IMR-90 (cell line): ENCODE data around the gene C1QTNF3. TPM values are rescaled to one million over a fixed set of nuclear protein-coding genes. Genes with fewer than 3 reads are reported as not detected.

Source experiments
- ATAC-seq: fragments of 200-7000 bp; cut with Tn5 transposase; 2 replicates; pipeline ENCODE4 v1.9.1; 2020; ENCODE audit warnings: low read depth, mild to moderate bottlenecking, moderate library complexity
- BruUV-seq: library from RNA; stranded (reverse); fragments of 400-500 nt; replicated peaks from 2 replicates; lab custom pipeline; 2021; lab: Mats Ljungman, UMichigan
- CTCF ChIA-PET: fragments of 300-600 bp; formaldehyde crosslinking; extraction: SDS; loops from one replicate; lab custom pipeline; 2021; ENCODE audit warnings: antibody characterized with exemption; lab: Yijun Ruan, JAX
- POLR2A ChIA-PET: fragments of 300-600 bp; sonication (Branson Sonifier 250); formaldehyde crosslinking; loops from one replicate; lab custom pipeline; 2022; ENCODE audit warnings: antibody characterized with exemption; ENCODE audit not compliant: unreplicated experiment; lab: Charles Lee
- DNase-seq: peaks from one replicate; pipeline ENCODE4 v3.0.0; 2013
- H2AFZ ChIP-seq: replicated peaks from 2 replicates; pipeline ENCODE3; 2013; ENCODE audit warnings: low read length, mild to moderate bottlenecking; ENCODE audit not compliant: poor library complexity
- H2AK5ac ChIP-seq: 2 replicates; pipeline ENCODE4 v1.6.1; 2013; ENCODE audit warnings: low read depth, low read length, inconsistent platforms
- H2AK9ac ChIP-seq: replicated peaks from 2 replicates; pipeline ENCODE3; 2013; ENCODE audit warnings: mild to moderate bottlenecking, low read depth, low read length, moderate library complexity; ENCODE audit not compliant: poor library complexity
- H2BK120ac ChIP-seq: 2 replicates; pipeline ENCODE4 v1.6.1; 2013; ENCODE audit warnings: low read depth, low read length, inconsistent platforms
- H2BK15ac ChIP-seq: 3 replicates; pipeline ENCODE4 v1.6.1; 2013; ENCODE audit warnings: low read depth, low read length, inconsistent platforms
- H2BK20ac ChIP-seq: 2 replicates; pipeline ENCODE4 v1.6.1; 2013; ENCODE audit warnings: low read depth, mild to moderate bottlenecking, inconsistent platforms, low read length, moderate library complexity
- H2BK5ac ChIP-seq: 2 replicates; pipeline ENCODE4 v1.6.1; 2013; ENCODE audit warnings: mild to moderate bottlenecking, low read depth, low read length, inconsistent platforms; ENCODE audit not compliant: poor library complexity, severe bottlenecking
- H3K14ac ChIP-seq: replicated peaks from 2 replicates; pipeline ENCODE4 v1.6.1; 2013; ENCODE audit warnings: low read depth, low read length, inconsistent platforms
- H3K18ac ChIP-seq: 2 replicates; pipeline ENCODE4 v1.6.1; 2013; ENCODE audit warnings: low read depth, low read length, control low read depth
- H3K23ac ChIP-seq: 2 replicates; pipeline ENCODE4 v1.6.1; 2013; ENCODE audit warnings: low read depth, low read length, inconsistent platforms
- H3K27ac ChIP-seq: 2 replicates; pipeline ENCODE4 v1.5.1; 2013; ENCODE audit warnings: mild to moderate bottlenecking, control low read depth, low read length; ENCODE audit not compliant: insufficient read depth
- H3K27me3 ChIP-seq: 2 replicates; pipeline ENCODE4 v1.6.1; 2013; ENCODE audit warnings: low read length; ENCODE audit not compliant: control insufficient read depth, insufficient read depth
- H3K36me3 ChIP-seq: 2 replicates; pipeline ENCODE4 v1.6.1; 2013; ENCODE audit warnings: low read length, mixed read lengths; ENCODE audit not compliant: control insufficient read depth, insufficient read depth
- H3K4ac ChIP-seq: 2 replicates; pipeline ENCODE4 v1.6.1; 2013; ENCODE audit warnings: low read depth, low read length, inconsistent platforms
- H3K4me1 ChIP-seq: 2 replicates; pipeline ENCODE4 v1.6.1; 2013; ENCODE audit warnings: low read length, mixed read lengths; ENCODE audit not compliant: control insufficient read depth, insufficient read depth
- H3K4me2 ChIP-seq: 2 replicates; pipeline ENCODE4 v1.6.1; 2013; ENCODE audit warnings: low read depth, mild to moderate bottlenecking, control low read depth, low read length, moderate library complexity
- H3K4me3 ChIP-seq: 2 replicates; pipeline ENCODE4 v1.5.1; 2013; ENCODE audit warnings: low read depth, mild to moderate bottlenecking, control low read depth, low read length, moderate library complexity; ENCODE audit not compliant: insufficient read depth
- H3K56ac ChIP-seq: 2 replicates; pipeline ENCODE4 v1.6.1; 2013; ENCODE audit warnings: low read length, inconsistent platforms; ENCODE audit not compliant: insufficient read depth; ENCODE audit errors: extremely low read depth
- H3K79me1 ChIP-seq, 2 experiments: 2 replicates each; pipeline ENCODE4 v1.6.1; 2013; ENCODE audit warnings: low read length in 2 of 2, inconsistent platforms in 1 of 2, low read depth in 1 of 2
- H3K9ac ChIP-seq: 2 replicates; pipeline ENCODE4 v1.6.1; 2013; ENCODE audit warnings: low read depth, low read length, control low read depth
- H3K9me1 ChIP-seq: 2 replicates; pipeline ENCODE4 v1.6.1; 2013; ENCODE audit warnings: low read length, inconsistent platforms; ENCODE audit not compliant: insufficient read depth
- H3K9me3 ChIP-seq: 2 replicates; pipeline ENCODE4 v1.6.1; 2013; ENCODE audit warnings: low read length; ENCODE audit not compliant: control insufficient read depth, insufficient read depth
- H4K20me1 ChIP-seq: 2 replicates; pipeline ENCODE4 v1.6.1; 2013; ENCODE audit warnings: low read length, inconsistent platforms; ENCODE audit not compliant: insufficient read depth
- H4K5ac ChIP-seq: 2 replicates; pipeline ENCODE4 v1.6.1; 2013; ENCODE audit warnings: mild to moderate bottlenecking, low read depth, low read length, control low read depth
- H4K8ac ChIP-seq, 2 experiments: 2 replicates each; pipeline ENCODE4 v1.6.1; 2013; ENCODE audit warnings: low read depth in 2 of 2, low read length in 2 of 2, control low read depth in 1 of 2, inconsistent platforms in 1 of 2
- H4K91ac ChIP-seq: 2 replicates; pipeline ENCODE4 v1.6.1; 2013; ENCODE audit warnings: low read depth, low read length, inconsistent platforms; ENCODE audit not compliant: insufficient read depth
- CHD1 ChIP-seq: IDR thresholded peaks from 2 replicates; pipeline ENCODE4 v1.6.1; 2012; ENCODE audit warnings: low read depth, low read length, improper control_type of control experiment
- MAFK ChIP-seq: IDR thresholded peaks from 2 replicates; pipeline ENCODE4 v1.6.1; 2012; ENCODE audit warnings: low read depth, low read length, improper control_type of control experiment
- RFX5 ChIP-seq: IDR thresholded peaks from 2 replicates; pipeline ENCODE4 v1.8.0; 2012; ENCODE audit warnings: low read depth, mild to moderate bottlenecking, low read length, moderate library complexity
- WGBS, 2 experiments: methylation state at CpG; one replicate each; pipeline versions ENCODE4 v1.1.5 to v1.1.7; 2013; ENCODE audit warnings: missing lambda C conversion rate in 2 of 2; ENCODE audit not compliant: insufficient read length in 1 of 2; ENCODE audit errors: extremely low coverage in 2 of 2; 5-methylcytosine and 5-hydroxymethylcytosine counted together
- dilution Hi-C: fragments of 300-500 bp; cut with HindIII; formaldehyde crosslinking; loops from one replicate; pipeline ENCODE4 v1.14.3; 2018; ENCODE audit warnings: low sequenced_read_pairs; ENCODE audit not compliant: unreplicated experiment
- in situ Hi-C: fragments of 300-500 bp; cut with MboI; formaldehyde crosslinking; loops from 3 replicates; pipeline ENCODE4 v1.14.3; 2019; ENCODE audit warnings: low sequenced_read_pairs, inconsistent platforms, mixed read lengths
- intact Hi-C: fragments of 100-400 bp; cut with micrococcal nuclease; formaldehyde crosslinking; loops from 2 replicates; pipeline ENCODE4 v1.10.0; 2022
- polyA plus RNA-seq, 3 experiments: library from polyadenylated mRNA; depleted of rRNA; stranded (reverse); fragments of >200 nt; gene quantifications; 2 replicates each; pipeline ENCODE4 v1.2.3, GENCODE V29; 2012; ENCODE audit warnings: low replicate concordance in 1 of 3
- total RNA-seq: library from RNA; depleted of rRNA; stranded (reverse); fragments of >200 nt; gene quantifications from 2 replicates; pipeline ENCODE4 v1.2.3, GENCODE V29; 2012

Gene C1QTNF3
- total and polyA plus RNA-seq, 2 of the 4 experiments (the other 2 are of a cell fraction), result 1.0 to 1.4 TPM

- H3K4ac ChIP-seq, result no peak overlapping the region
- no peaks in the 10 kb centered on the region for H3K79me1 ChIP-seq
- H3K27me3 ChIP-seq, result no peaks in the 10 kb centered on the region
- no peak overlapping the region for H2BK5ac ChIP-seq
- H3K56ac ChIP-seq, result no peak overlapping the region
- no peak overlapping the region for H3K9ac ChIP-seq
- no peaks in the 10 kb centered on the region for H3K9me1 ChIP-seq
- H4K91ac ChIP-seq, result no peak overlapping the region
- H4K20me1 ChIP-seq, result no peaks in the 10 kb centered on the region
- H2BK15ac ChIP-seq, result no peak overlapping the region
- no peak overlapping the region for H2AFZ ChIP-seq
- no peak for DNase-seq
- intact Hi-C loops, result no loop called here
- ATAC-seq, result no peak
- no peak overlapping the region for H4K8ac ChIP-seq
- no peak overlapping the region for H2BK20ac ChIP-seq
- no peak overlapping the region for H3K14ac ChIP-seq
- BruUV-seq, result no TSS peak
- POLR2A ChIA-PET, result no interaction called here
- no peak overlapping the region for H3K18ac ChIP-seq
- in situ Hi-C loops, result no loop called here
- CTCF ChIA-PET, result no interaction called here
- no peaks in the 10 kb centered on the region for H3K36me3 ChIP-seq
- no peak overlapping the region for H4K5ac ChIP-seq
- H2AK9ac ChIP-seq, result no peak overlapping the region
- dilution Hi-C loops, result no loop called here
- no peak overlapping the region for H2AK5ac ChIP-seq
- H3K23ac ChIP-seq, result no peak overlapping the region
- no peak overlapping the region for H2BK120ac ChIP-seq
- no peaks in the 10 kb centered on the region for H3K4me1 ChIP-seq
- H3K4me3 ChIP-seq, result no peak overlapping the region
- H3K9me3 ChIP-seq, result 0 out of 2 replicates have a peak, but pooled peaks cover 2% of the 10 kb centered on the region
- WGBS, 2 experiments, result 33% methylated on average over 1 of the region's 3 CpGs; no CpG with 5 or more reads in 1 of the 2 experiments
- TF ChIP-seq MAFK, result no peak
- TF ChIP-seq RFX5, result no peak
- TF ChIP-seq CHD1, result no peak
- no peak overlapping the region for H3K27ac ChIP-seq
- no peak overlapping the region for H3K4me2 ChIP-seq
These were observed 19.4 kb upstream of the C1QTNF3 start for GRCh38 chr5:34062419-34062818.
